Common myeloid progenitor, CD34-positive (primary cell): ENCODE measurements around the gene HNRNPC.
"Not testable (repeated sequence)": the region's sequence is repeated elsewhere in the genome, so short reads cannot be mapped to it uniquely, and the experiment has no call there.

Experiments used
- CTCF ChIA-PET: fragments of 350-600 bp; sonication (Branson Sonifier 250); formaldehyde crosslinking; loops from one replicate; lab custom pipeline; 2021; ENCODE audit warnings: antibody characterized with exemption; lab: Charles Lee
- POLR2A ChIA-PET: fragments of 350-600 bp; sonication (Branson Sonifier 250); formaldehyde crosslinking; loops from one replicate; lab custom pipeline; 2021; ENCODE audit warnings: antibody characterized with exemption; lab: Charles Lee
- DNase-seq, 3 donors: peaks; one replicate each; pipeline versions ENCODE4 v3.0.0 to v3.0.0-alpha.2; 2013
- H3K27ac ChIP-seq, 2 experiments: 1 replicate in 1 of 2; 2 replicates in 1 of 2; pipeline ENCODE4 v1.7.0; 2013; ENCODE audit warnings: inconsistent platforms in 2 of 2, low read length in 2 of 2, mild to moderate bottlenecking in 2 of 2, low read depth in 1 of 2, moderate library complexity in 1 of 2; ENCODE audit not compliant: severe bottlenecking in 2 of 2, insufficient read depth in 1 of 2, poor library complexity in 1 of 2
- H3K27me3 ChIP-seq, 5 experiments: replicated peaks in 2 of 5; 1 replicate in 3 of 5; 2 replicates in 2 of 5; pipeline versions ENCODE4 v1.6.1 to v1.7.0; 2013; ENCODE audit warnings: low read length in 4 of 5, mild to moderate bottlenecking in 2 of 5, moderate library complexity in 2 of 5, inconsistent platforms in 1 of 5; ENCODE audit not compliant: insufficient read depth in 5 of 5, control insufficient read depth in 4 of 5
- H3K36me3 ChIP-seq, 4 experiments: 1 replicate in 2 of 4; 2 replicates in 2 of 4; pipeline versions ENCODE4 v1.6.1 to v1.7.0; 2013; ENCODE audit warnings: low read length in 3 of 4, control low read depth in 1 of 4, mild to moderate bottlenecking in 1 of 4; ENCODE audit not compliant: control insufficient read depth in 4 of 4, insufficient read depth in 4 of 4
- H3K4me1 ChIP-seq, 4 experiments: 1 replicate in 3 of 4; 2 replicates in 1 of 4; pipeline versions ENCODE4 v1.6.1 to v1.7.1; 2013; ENCODE audit warnings: low read length in 3 of 4, mild to moderate bottlenecking in 3 of 4, control low read depth in 1 of 4, inconsistent platforms in 1 of 4, moderate library complexity in 1 of 4; ENCODE audit not compliant: control insufficient read depth in 4 of 4, insufficient read depth in 4 of 4; ENCODE audit errors: control extremely low read depth in 1 of 4
- H3K4me3 ChIP-seq, 7 experiments: 1 replicate in 4 of 7; 2 replicates in 3 of 7; pipeline versions ENCODE4 v1.5.1 to v1.7.0; 2013; ENCODE audit warnings: mild to moderate bottlenecking in 7 of 7, low read length in 6 of 7, moderate library complexity in 6 of 7, inconsistent platforms in 2 of 7, low read depth in 2 of 7, control low read depth in 1 of 7; ENCODE audit not compliant: insufficient read depth in 4 of 7, control insufficient read depth in 1 of 7; ENCODE audit errors: extremely low read depth in 1 of 7
- H3K9me3 ChIP-seq, 5 experiments: 1 replicate in 4 of 5; 2 replicates in 1 of 5; pipeline versions ENCODE4 v1.6.1 to v1.7.1; 2013; ENCODE audit warnings: low read length in 4 of 5, mild to moderate bottlenecking in 2 of 5, inconsistent platforms in 1 of 5, low read depth in 1 of 5, moderate library complexity in 1 of 5; ENCODE audit not compliant: control insufficient read depth in 4 of 5, insufficient read depth in 2 of 5; ENCODE audit errors: control extremely low read depth in 1 of 5
- WGBS: methylation state at CpG from one replicate; pipeline ENCODE4 v1.1.5; 2013; ENCODE audit not compliant: insufficient coverage; 5-methylcytosine and 5-hydroxymethylcytosine counted together

The HNRNPC gene

GRCh38 chr14:21169573-21169972, 99.7 kb downstream of the HNRNPC start:
- H3K4me3 ChIP-seq, result no peak overlapping the region
- no peaks in the 10 kb centered on the region for H3K4me1 ChIP-seq
- H3K9me3 ChIP-seq, result peaks cover 0 to 6% (median 3%) of the 10 kb centered on the region in 5 experiments
- ChIA-PET POLR2A (no interaction called here), CTCF (interaction anchor here (1.3 kb wide), 1 partner anchor 65 kb away, joined by 3 read pairs; no protein-coding TSS in a partner anchor)
- H3K36me3 ChIP-seq, result no peaks in the 10 kb centered on the region
- WGBS, result 100% methylated on average over 2 of the region's 4 CpGs
- H3K27me3 ChIP-seq, result peaks cover 0 to 2% (median 0%) of the 10 kb centered on the region in 5 experiments
- no peak overlapping the region for H3K27ac ChIP-seq
- DNase-seq, result no peak

- 97% methylated on average over 7 of the region's 8 CpGs for WGBS
- CTCF ChIA-PET, result no interaction called here
- Histone ChIP-seq H3K36me3 (no peaks in the 10 kb centered on the region), H3K9me3 (peaks cover 0 to 6% (median 3%) of the 10 kb centered on the region in 5 experiments), H3K4me3 (no peak overlapping the region), H3K27me3 (peaks cover 0 to 2% (median 0%) of the 10 kb centered on the region in 5 experiments), H3K27ac (no peak overlapping the region), H3K4me1 (no peaks in the 10 kb centered on the region)
- no peak for DNase-seq
- POLR2A ChIA-PET, result no interaction called here
Measured at GRCh38 chr14:21168055-21168454, 101.2 kb downstream of the HNRNPC start.

GRCh38 chr14:21165670-21166069, 103.6 kb downstream of the HNRNPC start:
- H3K9me3 ChIP-seq, POLR2A ChIA-PET, H3K4me1 ChIP-seq, H3K27me3 ChIP-seq, H3K4me3 ChIP-seq, H3K27ac ChIP-seq, DNase-seq, H3K36me3 ChIP-seq: not testable (repeated sequence)
- CTCF ChIA-PET, result interaction anchor here (1.3 kb wide), 1 partner anchor 97 kb away, joined by 3 read pairs; no protein-coding TSS in a partner anchor
- WGBS, result no CpG with 5 or more reads among the region's 1 CpG

GRCh38 chr14:21165002-21165605, 104.1 kb downstream of the HNRNPC start:
- H3K27me3 ChIP-seq, H3K27ac ChIP-seq, H3K4me1 ChIP-seq, H3K36me3 ChIP-seq, DNase-seq, H3K9me3 ChIP-seq, H3K4me3 ChIP-seq, POLR2A ChIA-PET: not testable (repeated sequence)
- CTCF ChIA-PET, result interaction anchor here (1.3 kb wide), 1 partner anchor 97 kb away, joined by 3 read pairs; no protein-coding TSS in a partner anchor
- WGBS, result no CpG with 5 or more reads among the region's 7 CpGs

GRCh38 chr14:21163871-21164291, 105.4 kb downstream of the HNRNPC start:
- no peak overlapping the region for H3K27ac ChIP-seq
- ChIA-PET POLR2A (no interaction called here), CTCF (no interaction called here)
- no peaks in the 10 kb centered on the region for H3K9me3 ChIP-seq
- no peaks in the 10 kb centered on the region for H3K4me1 ChIP-seq
- H3K27me3 ChIP-seq, result peaks cover 0 to 2% (median 0%) of the 10 kb centered on the region in 5 experiments
- H3K36me3 ChIP-seq, result no peaks in the 10 kb centered on the region
- no peak for DNase-seq
- 70% methylated on average over 3 of the region's 4 CpGs for whole genome bisulfite sequencing
- no peak overlapping the region for H3K4me3 ChIP-seq

GRCh38 chr14:21162081-21162480, 107.2 kb downstream of the HNRNPC start:
- H3K9me3 ChIP-seq, result no peaks in the 10 kb centered on the region
- no peaks in the 10 kb centered on the region for H3K4me1 ChIP-seq
- CTCF ChIA-PET, result interaction anchor here (0.8 kb wide), 1 partner anchor 26 kb away, joined by 5 read pairs; no protein-coding TSS in a partner anchor
- no peak overlapping the region for H3K27ac ChIP-seq
- POLR2A ChIA-PET, result interaction anchor here (0.6 kb wide), 1 partner anchor 251 kb away, joined by 3 read pairs; no protein-coding TSS in a partner anchor
- 80% methylated on average over 5 of the region's 5 CpGs for WGBS
- no peaks in the 10 kb centered on the region for H3K36me3 ChIP-seq
- DNase-seq, result no peak
- no peak overlapping the region for H3K4me3 ChIP-seq
- H3K27me3 ChIP-seq, result peaks cover 0 to 3% (median 0%) of the 10 kb centered on the region in 5 experiments

- DNase-seq, result no peak
- Histone ChIP-seq H3K4me3 (no peak overlapping the region), H3K9me3 (peaks cover 0 to 2% (median 0%) of the 10 kb centered on the region in 5 experiments), H3K27me3 (peaks cover 0 to 6% (median 0%) of the 10 kb centered on the region in 5 experiments), H3K27ac (no peak overlapping the region), H3K4me1 (no peaks in the 10 kb centered on the region), H3K36me3 (no peaks in the 10 kb centered on the region)
- WGBS, result 75% methylated on average over 3 of the region's 4 CpGs
- ChIA-PET CTCF (no interaction called here), POLR2A (no interaction called here)
Measured at GRCh38 chr14:21160061-21160610, 109.1 kb downstream of the HNRNPC start.
